Stimulated activated naive CD4-positive, alpha-beta T cell treated with Interleukin-2 at 50 U/mL for 16 hours (primary cell): Measurements from ENCODE around the gene MAGI2.
"Not testable (repeated sequence)": the region's sequence is repeated elsewhere in the genome, so short reads cannot be mapped to it uniquely, and the experiment has no call there.

Source experiments
- DNase-seq: peaks from one replicate; lab custom pipeline; 2025; lab: John Stamatoyannopoulos, UW

Gene MAGI2

GRCh38 chr7:78636727-78637126 lies 816.7 kb downstream of the MAGI2 start:
- no peak for DNase-seq

GRCh38 chr7:78635026-78635793 lies 818.3 kb downstream of the MAGI2 start:
- no peak for DNase-seq

- DNase-seq = no peak
Measured at GRCh38 chr7:78634093-78634492, 819.4 kb downstream of the MAGI2 start.

- no peak for DNase-seq
Measured at GRCh38 chr7:78620920-78621319, 832.5 kb downstream of the MAGI2 start.

- no peak for DNase-seq
Measured at GRCh38 chr7:78616539-78616938, 836.9 kb downstream of the MAGI2 start.

GRCh38 chr7:78609281-78609680 lies 844.2 kb downstream of the MAGI2 start:
- no peak for DNase-seq

- no peak for DNase-seq
Measured at GRCh38 chr7:78607099-78607498, 846.4 kb downstream of the MAGI2 start.

- no peak for DNase-seq
Measured at GRCh38 chr7:78605119-78605518, 848.3 kb downstream of the MAGI2 start.

- DNase-seq = no peak
Measured at GRCh38 chr7:78601728-78602127, 851.7 kb downstream of the MAGI2 start.

GRCh38 chr7:78594156-78594555 lies 859.3 kb downstream of the MAGI2 start:
- DNase-seq = no peak

- DNase-seq = no peak
Measured at GRCh38 chr7:78588393-78588792, 865.1 kb downstream of the MAGI2 start.

- no peak for DNase-seq
Measured at GRCh38 chr7:78587443-78588044, 865.9 kb downstream of the MAGI2 start.

- no peak for DNase-seq
Measured at GRCh38 chr7:78585980-78586379, 867.5 kb downstream of the MAGI2 start.

- no peak for DNase-seq
Measured at GRCh38 chr7:78578686-78579085, 874.8 kb downstream of the MAGI2 start.

GRCh38 chr7:78577174-78577952 lies 876.1 kb downstream of the MAGI2 start:
- DNase-seq = not testable (repeated sequence)

GRCh38 chr7:78576236-78576635 lies 877.2 kb downstream of the MAGI2 start:
- DNase-seq = no peak

GRCh38 chr7:78571292-78571691 lies 882.2 kb downstream of the MAGI2 start:
- DNase-seq = no peak

- DNase-seq = no peak
Measured at GRCh38 chr7:78568690-78569089, 884.8 kb downstream of the MAGI2 start.

- DNase-seq = no peak
Measured at GRCh38 chr7:78567836-78568235, 885.6 kb downstream of the MAGI2 start.

GRCh38 chr7:78565784-78566183 lies 887.7 kb downstream of the MAGI2 start:
- no peak for DNase-seq

- DNase-seq = no peak
Measured at GRCh38 chr7:78563191-78563590, 890.3 kb downstream of the MAGI2 start.

GRCh38 chr7:78562191-78562590 lies 891.3 kb downstream of the MAGI2 start:
- DNase-seq = no peak

GRCh38 chr7:78558566-78558965 lies 894.9 kb downstream of the MAGI2 start:
- no peak for DNase-seq
